ENCODE data around the gene XIAP.

- TF ChIP-seq, protein P1, sequence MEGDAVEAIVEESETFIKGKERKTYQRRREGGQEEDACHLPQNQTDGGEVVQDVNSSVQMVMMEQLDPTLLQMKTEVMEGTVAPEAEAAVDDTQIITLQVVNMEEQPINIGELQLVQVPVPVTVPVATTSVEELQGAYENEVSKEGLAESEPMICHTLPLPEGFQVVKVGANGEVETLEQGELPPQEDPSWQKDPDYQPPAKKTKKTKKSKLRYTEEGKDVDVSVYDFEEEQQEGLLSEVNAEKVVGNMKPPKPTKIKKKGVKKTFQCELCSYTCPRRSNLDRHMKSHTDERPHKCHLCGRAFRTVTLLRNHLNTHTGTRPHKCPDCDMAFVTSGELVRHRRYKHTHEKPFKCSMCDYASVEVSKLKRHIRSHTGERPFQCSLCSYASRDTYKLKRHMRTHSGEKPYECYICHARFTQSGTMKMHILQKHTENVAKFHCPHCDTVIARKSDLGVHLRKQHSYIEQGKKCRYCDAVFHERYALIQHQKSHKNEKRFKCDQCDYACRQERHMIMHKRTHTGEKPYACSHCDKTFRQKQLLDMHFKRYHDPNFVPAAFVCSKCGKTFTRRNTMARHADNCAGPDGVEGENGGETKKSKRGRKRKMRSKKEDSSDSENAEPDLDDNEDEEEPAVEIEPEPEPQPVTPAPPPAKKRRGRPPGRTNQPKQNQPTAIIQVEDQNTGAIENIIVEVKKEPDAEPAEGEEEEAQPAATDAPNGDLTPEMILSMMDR (IDR thresholded peaks at IDR 0.05): no peak
- no peak for TF ChIP-seq POLR2A (IDR thresholded peaks at IDR 0.05)
- TF ChIP-seq POLR2AphosphoS5 (IDR thresholded peaks at IDR 0.05): no peak
- TF ChIP-seq EP300 (IDR thresholded peaks at IDR 0.05): no peak
Observed at GRCh38 chrX:123920105-123920785, 60.4 kb downstream of the XIAP start.
